Dendritic cell treated with granulocyte-macrophage colony-stimulating factor and Interleukin-4, amounts not matched to agents 40 ng/mL and 50 ng/mL, for 4 days (primary cell): Measurements from ENCODE around the gene PDE4C.

Source experiments
- H3K27ac Mint-ChIP-seq: one replicate; pipeline ENCODE4 v1.8.0; 2022; ENCODE audit warnings: mild to moderate bottlenecking, mixed read lengths
- H3K27me3 Mint-ChIP-seq: one replicate; pipeline ENCODE4 v1.8.0; 2022; ENCODE audit warnings: mild to moderate bottlenecking, mixed read lengths
- H3K36me3 Mint-ChIP-seq: one replicate; pipeline ENCODE4 v1.8.0; 2022; ENCODE audit warnings: low read depth, mixed read lengths
- H3K4me1 Mint-ChIP-seq: one replicate; pipeline ENCODE4 v1.8.0; 2022; ENCODE audit warnings: low read depth, mixed read lengths
- H3K4me3 Mint-ChIP-seq: one replicate; pipeline ENCODE4 v1.8.0; 2022; ENCODE audit warnings: mild to moderate bottlenecking, moderate library complexity, mixed read lengths
- H3K9me3 Mint-ChIP-seq: one replicate; pipeline ENCODE4 v1.8.0; 2022; ENCODE audit warnings: mixed read lengths
- intact Hi-C: fragments of 100-400 bp; cut with micrococcal nuclease; formaldehyde crosslinking; loops from one replicate; pipeline ENCODE4 v1.15.0; 2022

Gene PDE4C

GRCh38 chr19:18245297-18245696, 19.1 kb upstream of the PDE4C start:
- Mint-ChIP-seq H3K4me1 (peaks cover 7% of the 10 kb centered on the region), H3K27ac (no peak overlapping the region), H3K36me3 (no peaks in the 10 kb centered on the region), H3K27me3 (peaks cover 37% of the 10 kb centered on the region), H3K9me3 (no peaks in the 10 kb centered on the region), H3K4me3 (no peak overlapping the region)
- intact Hi-C loops: no loop called here

- peaks cover 7% of the 10 kb centered on the region for H3K4me1 Mint-ChIP-seq
- intact Hi-C loops: no loop called here
- H3K4me3 Mint-ChIP-seq: no peak overlapping the region
- no peak overlapping the region for H3K27ac Mint-ChIP-seq
- peaks cover 54% of the 10 kb centered on the region for H3K27me3 Mint-ChIP-seq
- no peaks in the 10 kb centered on the region for H3K36me3 Mint-ChIP-seq
- H3K9me3 Mint-ChIP-seq: no peaks in the 10 kb centered on the region
Measured at GRCh38 chr19:18239303-18239702, 13.1 kb upstream of the PDE4C start.

- Mint-ChIP-seq H3K27ac (no peak overlapping the region), H3K4me1 (peaks cover 23% of the 10 kb centered on the region), H3K9me3 (peaks cover 7% of the 10 kb centered on the region), H3K4me3 (no peak overlapping the region), H3K27me3 (peaks cover 70% of the 10 kb centered on the region), H3K36me3 (no peaks in the 10 kb centered on the region)
- intact Hi-C loops: no loop called here
Measured at GRCh38 chr19:18234194-18234593, 8.0 kb upstream of the PDE4C start.

GRCh38 chr19:18233224-18233825, 7.1 kb upstream of the PDE4C start:
- Mint-ChIP-seq H3K4me3 (no peak overlapping the region), H3K9me3 (peaks cover 7% of the 10 kb centered on the region), H3K27ac (no peak overlapping the region), H3K4me1 (peaks cover 23% of the 10 kb centered on the region), H3K27me3 (peaks cover 68% of the 10 kb centered on the region), H3K36me3 (no peaks in the 10 kb centered on the region)
- intact Hi-C loops: no loop called here

- Mint-ChIP-seq H3K4me1 (peaks cover 23% of the 10 kb centered on the region), H3K27me3 (peaks cover 71% of the 10 kb centered on the region), H3K4me3 (no peak overlapping the region), H3K27ac (no peak overlapping the region), H3K36me3 (no peaks in the 10 kb centered on the region), H3K9me3 (peaks cover 7% of the 10 kb centered on the region)
- intact Hi-C loops: no loop called here
Measured at GRCh38 chr19:18232540-18233223, 6.4 kb upstream of the PDE4C start.

GRCh38 chr19:18231775-18232174, 5.5 kb upstream of the PDE4C start:
- no peak overlapping the region for H3K27ac Mint-ChIP-seq
- intact Hi-C loops: no loop called here

GRCh38 chr19:18230941-18231734, 4.9 kb upstream of the PDE4C start:
- peaks cover 7% of the 10 kb centered on the region for H3K9me3 Mint-ChIP-seq
- H3K36me3 Mint-ChIP-seq: no peaks in the 10 kb centered on the region
- H3K4me1 Mint-ChIP-seq: peaks cover 27% of the 10 kb centered on the region
- no peak overlapping the region for H3K27ac Mint-ChIP-seq
- intact Hi-C loops: no loop called here
- H3K4me3 Mint-ChIP-seq: no peak overlapping the region
- peaks cover 80% of the 10 kb centered on the region for H3K27me3 Mint-ChIP-seq

More at GRCh38 chr19:18231775-18232174, 5.5 kb upstream of the PDE4C start:
- peaks cover 78% of the 10 kb centered on the region for H3K27me3 Mint-ChIP-seq
- peaks cover 7% of the 10 kb centered on the region for H3K9me3 Mint-ChIP-seq
- no peaks in the 10 kb centered on the region for H3K36me3 Mint-ChIP-seq
- H3K4me3 Mint-ChIP-seq: no peak overlapping the region
- H3K4me1 Mint-ChIP-seq: peaks cover 27% of the 10 kb centered on the region

- H3K4me3 Mint-ChIP-seq: no peak overlapping the region
- no peak overlapping the region for H3K27ac Mint-ChIP-seq
- H3K36me3 Mint-ChIP-seq: no peaks in the 10 kb centered on the region
- intact Hi-C loops: no loop called here
- H3K9me3 Mint-ChIP-seq: peaks cover 7% of the 10 kb centered on the region
- H3K27me3 Mint-ChIP-seq: peaks cover 80% of the 10 kb centered on the region
- H3K4me1 Mint-ChIP-seq: peaks cover 38% of the 10 kb centered on the region
Measured at GRCh38 chr19:18229915-18230314, 3.7 kb upstream of the PDE4C start.

- H3K27ac Mint-ChIP-seq: no peak overlapping the region
- H3K9me3 Mint-ChIP-seq: peaks cover 7% of the 10 kb centered on the region
Measured at GRCh38 chr19:18229474-18229873, 3.2 kb upstream of the PDE4C start.

GRCh38 chr19:18227781-18228271, 1.6 kb upstream of the PDE4C start:
- peaks cover 69% of the 10 kb centered on the region for H3K27me3 Mint-ChIP-seq
- H3K9me3 Mint-ChIP-seq: no peaks in the 10 kb centered on the region
- no peak overlapping the region for H3K27ac Mint-ChIP-seq
- H3K36me3 Mint-ChIP-seq: no peaks in the 10 kb centered on the region
- peaks cover 51% of the 10 kb centered on the region for H3K4me1 Mint-ChIP-seq
- H3K4me3 Mint-ChIP-seq: no peak overlapping the region
- intact Hi-C loops: no loop called here

More at GRCh38 chr19:18229474-18229873, 3.2 kb upstream of the PDE4C start:
- no peak overlapping the region for H3K4me3 Mint-ChIP-seq
- intact Hi-C loops: no loop called here
- H3K27me3 Mint-ChIP-seq: peaks cover 81% of the 10 kb centered on the region
- H3K4me1 Mint-ChIP-seq: peaks cover 42% of the 10 kb centered on the region
- no peaks in the 10 kb centered on the region for H3K36me3 Mint-ChIP-seq

- Mint-ChIP-seq H3K4me3 (no peak overlapping the region), H3K4me1 (peaks cover 46% of the 10 kb centered on the region), H3K27ac (no peak overlapping the region), H3K27me3 (peaks cover 66% of the 10 kb centered on the region), H3K36me3 (no peaks in the 10 kb centered on the region), H3K9me3 (no peaks in the 10 kb centered on the region)
- intact Hi-C loops: no loop called here
Measured at GRCh38 chr19:18226956-18227780, 930 bp upstream of the PDE4C start.

GRCh38 chr19:18225355-18225701, 910 bp downstream of the PDE4C start:
- H3K36me3 Mint-ChIP-seq: no peaks in the 10 kb centered on the region
- H3K27ac Mint-ChIP-seq: no peak overlapping the region
- H3K4me3 Mint-ChIP-seq: no peak overlapping the region
- intact Hi-C loops: no loop called here
- peaks cover 28% of the 10 kb centered on the region for H3K4me1 Mint-ChIP-seq
- H3K27me3 Mint-ChIP-seq: peaks cover 67% of the 10 kb centered on the region
- no peaks in the 10 kb centered on the region for H3K9me3 Mint-ChIP-seq

GRCh38 chr19:18224525-18225354, 1.5 kb downstream of the PDE4C start:
- H3K9me3 Mint-ChIP-seq: no peaks in the 10 kb centered on the region
- peaks cover 68% of the 10 kb centered on the region for H3K27me3 Mint-ChIP-seq
- H3K36me3 Mint-ChIP-seq: no peaks in the 10 kb centered on the region
- peak overlapping the region; percentile 77 for H3K4me3 Mint-ChIP-seq
- peaks cover 28% of the 10 kb centered on the region for H3K4me1 Mint-ChIP-seq
- peak overlapping the region; percentile 79 for H3K27ac Mint-ChIP-seq
- intact Hi-C loops: no loop called here
